Astrocyte (in vitro differentiated cells and primary cell): ENCODE data around the gene KRT6C.

ENCODE experiments used
- CTCF ChIP-seq: IDR thresholded peaks from 2 replicates; pipeline ENCODE4 v1.5.1; 2011; ENCODE audit warnings: low read depth, mild to moderate bottlenecking, inconsistent platforms, low read length, moderate library complexity; ENCODE audit not compliant: insufficient read depth
- EZH2 ChIP-seq: IDR thresholded peaks from 2 replicates; pipeline ENCODE4 v1.6.1; 2012; ENCODE audit warnings: mild to moderate bottlenecking, low read length, inconsistent platforms; ENCODE audit not compliant: insufficient read depth

GRCh38 chr12:52440821-52441319 is 32.7 kb downstream of the KRT6C start:
- no peak for TF ChIP-seq CTCF
- no peak for TF ChIP-seq EZH2
